Panc1 (cell line): ENCODE results near the gene NEMP1.

ENCODE experiments used
- CTCF ChIP-seq: fragments of 450-650 bp; IDR thresholded peaks from 2 replicates; pipeline ENCODE4 v1.5.1; 2017; ENCODE audit warnings: mild to moderate bottlenecking
- POLR2AphosphoS5 ChIP-seq: IDR thresholded peaks from 2 replicates; pipeline ENCODE4 v1.6.1; 2012; ENCODE audit warnings: mild to moderate bottlenecking, low read depth, low read length, moderate library complexity
- REST ChIP-seq, 2 experiments: IDR thresholded peaks; 2 replicates each; pipeline ENCODE4 v1.6.1; 2011 to 2012; ENCODE audit warnings: low read depth in 2 of 2, control low read depth in 1 of 2, low read length in 1 of 2, mild to moderate bottlenecking in 1 of 2, moderate library complexity in 1 of 2; ENCODE audit not compliant: insufficient read depth in 1 of 2
- SIN3A ChIP-seq: IDR thresholded peaks from 2 replicates; pipeline ENCODE4 v1.6.1; 2012; ENCODE audit warnings: low read depth, mild to moderate bottlenecking, low read length, moderate library complexity, borderline replicate concordance; ENCODE audit not compliant: insufficient read depth
- TCF7L2 ChIP-seq: IDR thresholded peaks from 2 replicates; pipeline ENCODE4 v1.6.1; 2011; ENCODE audit warnings: mild to moderate bottlenecking, low read depth, low read length, inconsistent platforms

GRCh38 chr12:57006809-57007475, 71.6 kb downstream of the NEMP1 start:
- TF ChIP-seq CTCF (peak; percentile 41; the same call in 1 of the 2 replicates), POLR2AphosphoS5 (no peak), TCF7L2 (no peak), SIN3A (no peak), REST (IDR thresholded peaks at IDR 0.05; ENCODE audit: insufficient read depth in 1 of 2, low read depth in 2 of 2, low read length in 1 of 2) (no peak)
